Uterus (tissue), 4 donors: ENCODE data around the gene TAMALIN. TPM values are rescaled to one million over a fixed set of nuclear protein-coding genes. Genes with fewer than 3 reads are reported as not detected.

ENCODE experiments used
- DNase-seq, 2 donors: peaks; one replicate each; pipeline ENCODE4 v3.0.0-alpha.2; 2019 to 2020
- H3K27ac ChIP-seq, 2 donors: fragments of 200-600 bp; sonication (generic); 1 replicate in 1 of 2; 2 replicates in 1 of 2; pipeline ENCODE4 v1.5.1; 2016 to 2018
- H3K27me3 ChIP-seq, 2 donors: fragments of 200-600 bp; sonication (generic); one replicate each; pipeline ENCODE4 v1.5.1; 2018 to 2019; ENCODE audit warnings: control low read depth in 1 of 2
- H3K36me3 ChIP-seq, 2 donors: fragments of 200-600 bp; sonication (generic); one replicate each; pipeline ENCODE4 v1.5.1; 2019; ENCODE audit warnings: control low read depth in 1 of 2
- H3K4me1 ChIP-seq, 2 donors: fragments of 200-600 bp; sonication (generic); one replicate each; pipeline ENCODE4 v1.5.1; 2018 to 2019; ENCODE audit warnings: control low read depth in 1 of 2
- H3K4me3 ChIP-seq, 2 donors: fragments of 200-600 bp; sonication (generic); 1 replicate in 1 of 2; 2 replicates in 1 of 2; pipeline ENCODE4 v1.5.1; 2018 to 2019; ENCODE audit warnings: mild to moderate bottlenecking in 1 of 2
- H3K9me3 ChIP-seq, 2 donors: fragments of 200-600 bp; sonication (generic); one replicate each; pipeline ENCODE4 v1.5.1; 2019; ENCODE audit warnings: control low read depth in 1 of 2
- POLR2A ChIP-seq, 2 donors: fragments of 450-650 bp; IDR thresholded peaks; one replicate each; pipeline ENCODE4 v1.6.1; 2016; ENCODE audit warnings: antibody characterized with exemption in 2 of 2, mild to moderate bottlenecking in 1 of 2, moderate library complexity in 1 of 2
- intact Hi-C: fragments of 100-400 bp; cut with DNase I; formaldehyde crosslinking; loops from one replicate; pipeline ENCODE4 v1.15.1; 2023; ENCODE audit warnings: low total_unique reads
- total RNA-seq, 4 donors: library from RNA; depleted of rRNA in 3 of 4; stranded (reverse); fragments of >200 nt in 3 of 4; gene quantifications; one replicate each; pipeline versions ENCODE4 v1.1.0 to v1.2.4, GENCODE V29; 2014 to 2023
- TF ChIP-seq, protein P1 (sequence below), 4 experiments: fragments of 200-600 bp in 2 of 4; fragments of 450-650 bp in 2 of 4; sonication (generic) in 2 of 4; IDR thresholded peaks; one replicate each; pipeline ENCODE4 v1.5.1; 2016 to 2019; ENCODE audit warnings: antibody characterized with exemption in 4 of 4, mild to moderate bottlenecking in 2 of 4, moderate library complexity in 1 of 4
- donor health status: DM: yes; HTN: yes; CAD: no.

TAMALIN gene
- total RNA-seq, 4 donors from 2014 or later, result 6.4 to 153 (median 42.1) TPM

- Histone ChIP-seq H3K4me1 (peaks cover 7 to 14% of the 10 kb centered on the region in 2 donors), H3K27ac (peak overlapping the region; percentile 98 to 99), H3K9me3 (no peaks in the 10 kb centered on the region), H3K36me3 (no peaks in the 10 kb centered on the region), H3K4me3 (peak overlapping the region; percentile 48 to 73), H3K27me3 (no peaks in the 10 kb centered on the region)
- TF ChIP-seq POLR2A (IDR thresholded peaks at IDR 0.05), result no peak
- TF ChIP-seq, protein P1, sequence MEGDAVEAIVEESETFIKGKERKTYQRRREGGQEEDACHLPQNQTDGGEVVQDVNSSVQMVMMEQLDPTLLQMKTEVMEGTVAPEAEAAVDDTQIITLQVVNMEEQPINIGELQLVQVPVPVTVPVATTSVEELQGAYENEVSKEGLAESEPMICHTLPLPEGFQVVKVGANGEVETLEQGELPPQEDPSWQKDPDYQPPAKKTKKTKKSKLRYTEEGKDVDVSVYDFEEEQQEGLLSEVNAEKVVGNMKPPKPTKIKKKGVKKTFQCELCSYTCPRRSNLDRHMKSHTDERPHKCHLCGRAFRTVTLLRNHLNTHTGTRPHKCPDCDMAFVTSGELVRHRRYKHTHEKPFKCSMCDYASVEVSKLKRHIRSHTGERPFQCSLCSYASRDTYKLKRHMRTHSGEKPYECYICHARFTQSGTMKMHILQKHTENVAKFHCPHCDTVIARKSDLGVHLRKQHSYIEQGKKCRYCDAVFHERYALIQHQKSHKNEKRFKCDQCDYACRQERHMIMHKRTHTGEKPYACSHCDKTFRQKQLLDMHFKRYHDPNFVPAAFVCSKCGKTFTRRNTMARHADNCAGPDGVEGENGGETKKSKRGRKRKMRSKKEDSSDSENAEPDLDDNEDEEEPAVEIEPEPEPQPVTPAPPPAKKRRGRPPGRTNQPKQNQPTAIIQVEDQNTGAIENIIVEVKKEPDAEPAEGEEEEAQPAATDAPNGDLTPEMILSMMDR (IDR thresholded peaks at IDR 0.05), result no peak
- peak in 1 of 2 donors; percentile 73 for DNase-seq
- intact Hi-C loops, result no loop called here
Observed at GRCh38 chr12:52050116-52050757, 43.5 kb downstream of the TAMALIN start.

DNA sequence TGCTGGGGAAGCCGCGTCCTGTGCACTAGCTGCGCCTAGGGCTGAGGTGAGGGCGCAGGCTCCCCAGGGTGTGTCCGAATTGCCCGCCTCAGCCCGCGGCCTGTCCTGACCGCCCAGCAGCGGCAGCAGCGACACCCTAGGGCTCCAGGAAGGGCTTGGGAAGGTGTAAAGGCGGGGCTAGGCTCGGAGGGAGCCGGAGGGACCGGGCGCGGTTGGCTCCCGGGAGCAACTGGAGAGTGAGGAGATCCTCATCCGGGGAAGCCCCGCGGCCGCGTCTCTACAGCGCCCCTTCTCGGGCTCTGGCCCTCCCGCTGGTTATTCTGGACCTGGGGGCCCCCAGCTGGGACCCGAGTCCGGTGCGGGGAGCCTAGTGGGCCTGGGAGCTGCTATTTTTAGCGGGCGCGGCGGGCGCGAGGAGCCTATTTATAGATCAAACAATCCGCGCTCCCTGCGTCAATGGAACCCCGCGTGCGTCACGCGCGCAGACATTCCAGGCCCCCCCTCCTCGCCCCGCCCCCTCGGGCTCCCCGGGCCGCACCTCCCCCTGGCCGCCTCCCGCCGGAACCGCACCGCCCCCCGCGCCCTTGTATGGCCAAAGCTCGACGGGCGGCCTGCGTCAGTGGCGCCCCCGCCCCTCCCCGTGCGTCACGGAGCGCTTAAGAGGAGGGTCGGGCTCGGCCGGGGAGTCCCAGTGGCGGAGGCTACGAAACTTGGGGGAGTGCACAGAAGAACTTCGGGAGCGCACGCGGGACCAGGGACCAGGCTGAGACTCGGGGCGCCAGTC, 44.2 kb downstream of the TAMALIN start, which contains the start of gene NR4A1:
TSS of gene NR4A1 (plus strand) at position 685 of the 784 bp plus-strand sequence. CDS start 2,887 bp downstream, outside the sequence.
- intact Hi-C loops, result no loop called here
- TF ChIP-seq, protein P1 (IDR thresholded peaks at IDR 0.05), result peak in 3 of 4 experiments; percentile 13 to 34 (median 31)
- TF ChIP-seq POLR2A (IDR thresholded peaks at IDR 0.05), result peak; percentile 97 to 99

DNA sequence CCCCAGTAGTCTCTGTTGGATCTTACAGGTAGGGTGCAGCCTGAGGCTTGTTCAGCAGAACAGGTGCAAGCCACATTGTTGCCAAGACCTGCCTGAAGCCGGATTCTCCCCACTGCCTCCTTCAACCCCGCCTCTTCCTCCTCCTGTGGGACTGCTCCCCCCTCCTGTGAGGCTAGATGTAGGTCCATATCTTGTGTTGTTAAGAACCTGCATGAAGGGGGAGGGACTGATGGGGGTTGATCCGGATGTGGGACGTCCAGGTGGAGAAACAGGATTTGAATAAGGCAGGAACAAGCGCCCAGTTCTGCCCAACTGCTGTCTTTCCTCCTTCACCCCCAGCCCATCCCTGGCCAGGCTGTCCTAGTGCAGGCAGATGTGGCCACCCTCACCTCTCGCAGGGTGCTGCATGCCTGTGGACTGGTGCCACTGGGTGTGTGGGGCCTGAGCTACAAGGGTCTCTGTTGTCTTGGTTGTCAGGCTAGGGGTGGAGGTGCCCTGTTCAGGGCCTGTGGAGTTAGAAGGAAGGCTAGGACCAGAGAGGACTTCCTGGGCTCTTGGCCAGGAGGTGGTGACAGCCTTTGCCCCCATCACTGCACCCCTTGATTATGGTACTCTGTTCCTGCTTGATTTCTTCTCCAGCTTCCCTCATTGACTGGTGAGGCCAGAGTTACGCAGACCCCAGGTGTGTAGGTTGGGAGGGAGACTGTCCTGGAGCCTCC, 45.9 kb downstream of the TAMALIN start:
- peaks cover 0 to 12% of the 10 kb centered on the region in 2 donors for H3K4me1 ChIP-seq
- no peaks in the 10 kb centered on the region for H3K36me3 ChIP-seq
- TF ChIP-seq, protein P1 (IDR thresholded peaks at IDR 0.05), result no peak
- TF ChIP-seq POLR2A (IDR thresholded peaks at IDR 0.05), result no peak
- peak in 1 of 2 donors; percentile 35 for DNase-seq
- H3K27me3 ChIP-seq, result no peaks in the 10 kb centered on the region
- intact Hi-C loops, result no loop called here
- H3K4me3 ChIP-seq, result peak overlapping the region; percentile 73 to 74
- H3K9me3 ChIP-seq, result no peaks in the 10 kb centered on the region
- peak overlapping the region; percentile 98 to 99 for H3K27ac ChIP-seq

More for the DNA sequence above, 44.2 kb downstream of the TAMALIN start, which contains the start of gene NR4A1:
- peak; percentile 99 for DNase-seq
- H3K9me3 ChIP-seq, result no peaks in the 10 kb centered on the region
- H3K27ac ChIP-seq, result peak within 1 kb of the TSS; percentile 98 to 99
- peaks cover under 1 to 12% of the 10 kb centered on the region in 2 donors for H3K4me1 ChIP-seq
- H3K4me3 ChIP-seq, result peak within 1 kb of the TSS; percentile 73 to 74
- H3K27me3 ChIP-seq, result no peaks in the 10 kb centered on the region
- no peaks in the 10 kb centered on the region for H3K36me3 ChIP-seq

- H3K36me3 ChIP-seq, result no peaks in the 10 kb centered on the region
- H3K9me3 ChIP-seq, result no peaks in the 10 kb centered on the region
- no peak for TF ChIP-seq POLR2A (IDR thresholded peaks at IDR 0.05)
- TF ChIP-seq, protein P1 (IDR thresholded peaks at IDR 0.05), result no peak
- peaks cover 0 to 12% of the 10 kb centered on the region in 2 donors for H3K4me1 ChIP-seq
- intact Hi-C loops, result no loop called here
- peak in 1 of 2 donors; percentile 30 for DNase-seq
- H3K27me3 ChIP-seq, result no peaks in the 10 kb centered on the region
- H3K4me3 ChIP-seq, result peak overlapping the region in 1 of 2 donors; percentile 73
- peak overlapping the region; percentile 98 to 99 for H3K27ac ChIP-seq
Observed at GRCh38 chr12:52053536-52054209, 46.9 kb downstream of the TAMALIN start.
